Activated T-helper 2 cell treated with anti-CD3 and anti-CD28 coated beads, Interferon-gamma antibody, Interleukin-2, Interleukin-4, amounts not matched to agents 10 μg/mL and 5 μg/mL and 100 μg/mL, durations not matched to agents 14 hours and 24 hours and 36 hours (primary cell): ENCODE data around the gene TNFRSF21. TPM values are rescaled to one million over a fixed set of nuclear protein-coding genes. Genes with fewer than 3 reads are reported as not detected.

Experiments
- DNase-seq: peaks from one replicate; pipeline ENCODE4 v3.0.0; 2021; ENCODE audit warnings: low spot score
- H3K27ac Mint-ChIP-seq: one replicate; pipeline ENCODE4 v1.8.0; 2021; ENCODE audit warnings: mixed read lengths
- H3K27me3 Mint-ChIP-seq: one replicate; pipeline ENCODE4 v1.8.0; 2021; ENCODE audit warnings: low read depth, mixed read lengths
- H3K36me3 Mint-ChIP-seq: one replicate; pipeline ENCODE4 v1.8.0; 2021; ENCODE audit warnings: low read depth, mixed read lengths
- H3K4me1 Mint-ChIP-seq: one replicate; pipeline ENCODE4 v1.8.0; 2021; ENCODE audit warnings: low read depth, mixed read lengths
- H3K4me3 Mint-ChIP-seq: one replicate; pipeline ENCODE4 v1.8.0; 2021; ENCODE audit warnings: low read depth, mild to moderate bottlenecking, moderate library complexity, mixed read lengths
- H3K9me3 Mint-ChIP-seq: one replicate; pipeline ENCODE4 v1.8.0; 2021; ENCODE audit warnings: mixed read lengths
- intact Hi-C: fragments of 100-400 bp; cut with micrococcal nuclease; formaldehyde crosslinking; loops from one replicate; pipeline ENCODE4 v1.15.1; 2023
- total RNA-seq: library from RNA; stranded (reverse); gene quantifications from 2 replicates; pipeline ENCODE4 v1.2.3, GENCODE V29; 2022

Gene TNFRSF21
- total RNA-seq = 2.7 and 2.8 TPM in 2 replicates

- intact Hi-C loops = loop anchor here (1.0 to 2.0 kb wide), 2 partner anchors 212 to 461 kb away; no protein-coding TSS in a partner anchor
- H3K27ac Mint-ChIP-seq = no peak within 1 kb of the TSS
- peak; percentile 78 for DNase-seq
- H3K27me3 Mint-ChIP-seq = peaks cover 58% of the 10 kb centered on the region
- H3K36me3 Mint-ChIP-seq = no peaks in the 10 kb centered on the region
- H3K9me3 Mint-ChIP-seq = no peaks in the 10 kb centered on the region
- H3K4me3 Mint-ChIP-seq = peak within 1 kb of the TSS; percentile 62
- H3K4me1 Mint-ChIP-seq = peaks cover 10% of the 10 kb centered on the region
Measured at GRCh38 chr6:47309291-47310130, at the start of gene TNFRSF21. Gene TNFRSF21 (minus strand): TSS chr6:47309905. CDS start chr6:47309511, 394 bp downstream.

GRCh38 chr6:47358440-47359225, 48.9 kb upstream of the TNFRSF21 start:
- intact Hi-C loops = no loop called here
- Mint-ChIP-seq H3K4me3 (no peak overlapping the region), H3K27me3 (peaks cover 10% of the 10 kb centered on the region), H3K9me3 (no peaks in the 10 kb centered on the region), H3K36me3 (no peaks in the 10 kb centered on the region), H3K27ac (no peak overlapping the region), H3K4me1 (no peaks in the 10 kb centered on the region)
- DNase-seq = no peak

- Mint-ChIP-seq H3K36me3 (no peaks in the 10 kb centered on the region), H3K4me1 (no peaks in the 10 kb centered on the region), H3K27ac (no peak overlapping the region), H3K4me3 (no peak overlapping the region), H3K27me3 (peaks cover 9% of the 10 kb centered on the region), H3K9me3 (no peaks in the 10 kb centered on the region)
- intact Hi-C loops = no loop called here
- DNase-seq = no peak
Measured at GRCh38 chr6:47357827-47358226, 48.1 kb upstream of the TNFRSF21 start.

GRCh38 chr6:47355496-47355895, 45.8 kb upstream of the TNFRSF21 start:
- Mint-ChIP-seq H3K27me3 (peaks cover 8% of the 10 kb centered on the region), H3K27ac (no peak overlapping the region), H3K9me3 (no peaks in the 10 kb centered on the region), H3K36me3 (no peaks in the 10 kb centered on the region), H3K4me1 (no peaks in the 10 kb centered on the region), H3K4me3 (no peak overlapping the region)
- no peak for DNase-seq
- intact Hi-C loops = no loop called here

- H3K27ac Mint-ChIP-seq = no peak overlapping the region
- intact Hi-C loops = no loop called here
- no peak overlapping the region for H3K4me3 Mint-ChIP-seq
Measured at GRCh38 chr6:47353871-47354270, 44.2 kb upstream of the TNFRSF21 start.

GRCh38 chr6:47352966-47353365, 43.3 kb upstream of the TNFRSF21 start:
- intact Hi-C loops = no loop called here
- H3K9me3 Mint-ChIP-seq = no peaks in the 10 kb centered on the region
- no peak overlapping the region for H3K27ac Mint-ChIP-seq
- no peaks in the 10 kb centered on the region for H3K36me3 Mint-ChIP-seq
- H3K4me3 Mint-ChIP-seq = no peak overlapping the region
- DNase-seq = no peak
- peaks cover 3% of the 10 kb centered on the region for H3K27me3 Mint-ChIP-seq
- H3K4me1 Mint-ChIP-seq = no peaks in the 10 kb centered on the region

More at GRCh38 chr6:47353871-47354270, 44.2 kb upstream of the TNFRSF21 start:
- H3K9me3 Mint-ChIP-seq = no peaks in the 10 kb centered on the region
- H3K36me3 Mint-ChIP-seq = no peaks in the 10 kb centered on the region
- H3K27me3 Mint-ChIP-seq = peaks cover 3% of the 10 kb centered on the region
- H3K4me1 Mint-ChIP-seq = no peaks in the 10 kb centered on the region
- DNase-seq = no peak

- no peak overlapping the region for H3K4me3 Mint-ChIP-seq
- DNase-seq = no peak
- H3K4me1 Mint-ChIP-seq = no peaks in the 10 kb centered on the region
- H3K36me3 Mint-ChIP-seq = no peaks in the 10 kb centered on the region
- H3K27ac Mint-ChIP-seq = no peak overlapping the region
- H3K9me3 Mint-ChIP-seq = no peaks in the 10 kb centered on the region
- intact Hi-C loops = no loop called here
- peaks cover 3% of the 10 kb centered on the region for H3K27me3 Mint-ChIP-seq
Measured at GRCh38 chr6:47352194-47352920, 42.7 kb upstream of the TNFRSF21 start.

GRCh38 chr6:47351621-47352020, 41.9 kb upstream of the TNFRSF21 start:
- intact Hi-C loops = no loop called here
- Mint-ChIP-seq H3K9me3 (no peaks in the 10 kb centered on the region), H3K4me3 (no peak overlapping the region), H3K4me1 (no peaks in the 10 kb centered on the region), H3K27ac (no peak overlapping the region), H3K36me3 (no peaks in the 10 kb centered on the region), H3K27me3 (peaks cover 3% of the 10 kb centered on the region)
- DNase-seq = no peak

GRCh38 chr6:47349931-47350330, 40.2 kb upstream of the TNFRSF21 start:
- Mint-ChIP-seq H3K4me1 (no peaks in the 10 kb centered on the region), H3K9me3 (no peaks in the 10 kb centered on the region), H3K36me3 (no peaks in the 10 kb centered on the region), H3K4me3 (no peak overlapping the region), H3K27me3 (peaks cover 3% of the 10 kb centered on the region), H3K27ac (no peak overlapping the region)
- intact Hi-C loops = no loop called here
- DNase-seq = no peak

- Mint-ChIP-seq H3K4me1 (no peaks in the 10 kb centered on the region), H3K9me3 (no peaks in the 10 kb centered on the region), H3K27ac (no peak overlapping the region), H3K36me3 (no peaks in the 10 kb centered on the region), H3K4me3 (no peak overlapping the region), H3K27me3 (peaks cover 1% of the 10 kb centered on the region)
- no peak for DNase-seq
- intact Hi-C loops = no loop called here
Measured at GRCh38 chr6:47348316-47348863, 38.7 kb upstream of the TNFRSF21 start.

- Mint-ChIP-seq H3K9me3 (no peaks in the 10 kb centered on the region), H3K4me1 (no peaks in the 10 kb centered on the region), H3K27me3 (peaks cover 1% of the 10 kb centered on the region), H3K27ac (no peak overlapping the region), H3K4me3 (no peak overlapping the region), H3K36me3 (no peaks in the 10 kb centered on the region)
- no peak for DNase-seq
- intact Hi-C loops = no loop called here
Measured at GRCh38 chr6:47345761-47346160, 36.1 kb upstream of the TNFRSF21 start.

- intact Hi-C loops = no loop called here
- DNase-seq = no peak
- Mint-ChIP-seq H3K27me3 (peaks cover 2% of the 10 kb centered on the region), H3K4me3 (no peak overlapping the region), H3K36me3 (no peaks in the 10 kb centered on the region), H3K9me3 (no peaks in the 10 kb centered on the region), H3K27ac (no peak overlapping the region), H3K4me1 (no peaks in the 10 kb centered on the region)
Measured at GRCh38 chr6:47344022-47344421, 34.3 kb upstream of the TNFRSF21 start.
